PC-9 (cell line): Measurements from ENCODE around the gene MTHFD1. TPM values are rescaled to one million over a fixed set of nuclear protein-coding genes. Genes with fewer than 3 reads are reported as not detected.
"Not testable (repeated sequence)": the region's sequence is repeated elsewhere in the genome, so short reads cannot be mapped to it uniquely, and the experiment has no call there.

Experiments used
- BruUV-seq: library from RNA; stranded (reverse); fragments of 400-500 nt; replicated peaks from 2 replicates; lab custom pipeline; 2021; lab: Mats Ljungman, UMichigan
- CTCF ChIA-PET: fragments of 300-600 bp; sonication (Branson Sonifier 250); formaldehyde crosslinking; loops from one replicate; lab custom pipeline; 2022; ENCODE audit warnings: antibody characterized with exemption; lab: Charles Lee
- POLR2A ChIA-PET: fragments of 300-600 bp; sonication (Branson Sonifier 250); formaldehyde crosslinking; loops from one replicate; lab custom pipeline; 2022; ENCODE audit warnings: antibody characterized with exemption; ENCODE audit not compliant: unreplicated experiment; lab: Charles Lee
- DNase-seq, 2 experiments: peaks; one replicate each; pipeline versions ENCODE4 v3.0.0 to v3.0.0-alpha.2; 2015 to 2022; ENCODE audit warnings: mixed read lengths in 1 of 2
- H2AFZ ChIP-seq: fragments of 200-600 bp; sonication (generic); 2 replicates; pipeline ENCODE4 v1.8.1; 2017; ENCODE audit warnings: antibody characterized with exemption
- H3F3A ChIP-seq: fragments of 200-600 bp; sonication (generic); 2 replicates; pipeline ENCODE4 v1.8.1; 2017; ENCODE audit warnings: antibody characterized with exemption, mild to moderate bottlenecking, low read depth; ENCODE audit not compliant: insufficient read depth
- H3K27ac ChIP-seq: fragments of 200-600 bp; sonication (generic); 2 replicates; pipeline ENCODE4 v1.6.1; 2016; ENCODE audit warnings: mixed run types
- H3K27me3 ChIP-seq: fragments of 200-600 bp; sonication (generic); 2 replicates; pipeline ENCODE4 v1.6.1; 2016; ENCODE audit warnings: low read depth, mixed run types; ENCODE audit not compliant: insufficient read depth
- H3K36me3 ChIP-seq: fragments of 200-600 bp; sonication (generic); 2 replicates; pipeline ENCODE4 v1.6.1; 2016; ENCODE audit warnings: low read depth, mixed run types
- H3K4me1 ChIP-seq: fragments of 200-600 bp; sonication (generic); replicated peaks from 2 replicates; pipeline ENCODE4 v1.6.1; 2016; ENCODE audit warnings: mixed run types; ENCODE audit not compliant: insufficient read depth
- H3K4me2 ChIP-seq: fragments of 200-600 bp; sonication (generic); 2 replicates; pipeline ENCODE4 v1.6.1; 2017; ENCODE audit warnings: mixed run types
- H3K4me3 ChIP-seq: fragments of 200-600 bp; sonication (generic); 2 replicates; pipeline ENCODE4 v1.6.1; 2016; ENCODE audit warnings: mixed run types
- H3K79me2 ChIP-seq: fragments of 200-600 bp; sonication (generic); 2 replicates; pipeline ENCODE4 v1.6.1; 2017; ENCODE audit warnings: low read depth, mixed run types
- H3K9me2 ChIP-seq: fragments of 200-600 bp; sonication (generic); 2 replicates; pipeline ENCODE4 v1.8.1; 2017; ENCODE audit warnings: mild to moderate bottlenecking; ENCODE audit not compliant: insufficient read depth
- H3K9me3 ChIP-seq: fragments of 200-600 bp; sonication (generic); 2 replicates; pipeline ENCODE4 v1.8.1; 2016; ENCODE audit warnings: low read depth; ENCODE audit not compliant: insufficient read depth
- H4K20me1 ChIP-seq: fragments of 200-600 bp; sonication (generic); 2 replicates; pipeline ENCODE4 v1.8.1; 2017; ENCODE audit not compliant: insufficient read depth
- EZH2 ChIP-seq: fragments of 200-600 bp; sonication (generic); IDR thresholded peaks from 2 replicates; pipeline ENCODE4 v1.8.0; 2017; ENCODE audit warnings: antibody characterized with exemption, low read depth
- intact Hi-C: fragments of 100-400 bp; cut with micrococcal nuclease; formaldehyde crosslinking; loops from one replicate; pipeline ENCODE4 v1.10.0; 2022; ENCODE audit not compliant: unreplicated experiment
- total RNA-seq: library from RNA; stranded (reverse); gene quantifications from 2 replicates; pipeline ENCODE4 v1.2.3, GENCODE V29; 2021
- TF ChIP-seq, protein P1 (sequence below): fragments of 200-600 bp; sonication (generic); conservative IDR thresholded peaks from 2 replicates; pipeline ENCODE4 v1.6.1; 2017; ENCODE audit warnings: mixed run types, antibody characterized with exemption, mild to moderate bottlenecking, moderate library complexity

Gene MTHFD1
- total RNA-seq, 1 experiment from 2014 or later, result 161 TPM

DNA sequence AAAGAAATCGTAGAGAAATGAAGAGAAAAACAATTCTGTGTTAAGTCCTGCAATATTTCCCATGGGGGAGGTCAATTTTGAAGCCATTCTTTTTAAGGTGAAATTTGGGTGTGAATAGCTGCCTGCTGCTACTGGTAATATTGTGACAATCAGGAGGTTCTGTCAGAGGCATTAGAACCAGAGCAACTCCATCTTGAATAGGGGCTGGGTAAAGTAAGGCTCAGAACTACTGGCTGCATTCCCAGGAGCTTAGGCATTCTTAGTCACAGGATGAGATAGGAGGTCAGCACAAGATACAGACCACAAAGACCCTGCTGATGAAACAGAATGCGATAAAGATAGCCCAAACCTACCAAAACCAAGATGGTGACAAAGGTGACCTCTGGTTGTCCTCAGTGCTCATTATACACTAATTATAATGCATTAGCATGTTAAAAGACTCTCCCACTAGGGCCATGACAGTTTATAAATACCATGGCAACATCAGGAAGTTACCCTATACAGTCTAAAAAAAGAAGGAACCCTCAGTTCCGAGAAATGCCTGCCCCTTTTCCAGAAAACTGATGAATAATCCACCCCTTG lies 24.8 kb upstream of the MTHFD1 start:
- intact Hi-C loops, result no loop called here
- H3K79me2 ChIP-seq, result no peaks in the 10 kb centered on the region
- TF ChIP-seq, protein P1, sequence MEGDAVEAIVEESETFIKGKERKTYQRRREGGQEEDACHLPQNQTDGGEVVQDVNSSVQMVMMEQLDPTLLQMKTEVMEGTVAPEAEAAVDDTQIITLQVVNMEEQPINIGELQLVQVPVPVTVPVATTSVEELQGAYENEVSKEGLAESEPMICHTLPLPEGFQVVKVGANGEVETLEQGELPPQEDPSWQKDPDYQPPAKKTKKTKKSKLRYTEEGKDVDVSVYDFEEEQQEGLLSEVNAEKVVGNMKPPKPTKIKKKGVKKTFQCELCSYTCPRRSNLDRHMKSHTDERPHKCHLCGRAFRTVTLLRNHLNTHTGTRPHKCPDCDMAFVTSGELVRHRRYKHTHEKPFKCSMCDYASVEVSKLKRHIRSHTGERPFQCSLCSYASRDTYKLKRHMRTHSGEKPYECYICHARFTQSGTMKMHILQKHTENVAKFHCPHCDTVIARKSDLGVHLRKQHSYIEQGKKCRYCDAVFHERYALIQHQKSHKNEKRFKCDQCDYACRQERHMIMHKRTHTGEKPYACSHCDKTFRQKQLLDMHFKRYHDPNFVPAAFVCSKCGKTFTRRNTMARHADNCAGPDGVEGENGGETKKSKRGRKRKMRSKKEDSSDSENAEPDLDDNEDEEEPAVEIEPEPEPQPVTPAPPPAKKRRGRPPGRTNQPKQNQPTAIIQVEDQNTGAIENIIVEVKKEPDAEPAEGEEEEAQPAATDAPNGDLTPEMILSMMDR, result no peak
- peaks cover 6% of the 10 kb centered on the region for H3K4me1 ChIP-seq
- no peak for DNase-seq
- H3K27ac ChIP-seq, result no peak overlapping the region
- POLR2A ChIA-PET, result no interaction called here
- H3K27me3 ChIP-seq, result no peaks in the 10 kb centered on the region
- no peaks in the 10 kb centered on the region for H4K20me1 ChIP-seq
- no peak overlapping the region for H2AFZ ChIP-seq
- no TSS peak for BruUV-seq
- H3K4me2 ChIP-seq, result no peak overlapping the region
- H3K9me2 ChIP-seq, result no peaks in the 10 kb centered on the region
- H3K9me3 ChIP-seq, result no peaks in the 10 kb centered on the region
- CTCF ChIA-PET, result no interaction called here
- peaks cover 3% of the 10 kb centered on the region; the same call in 1 of the 2 replicates for H3F3A ChIP-seq
- H3K36me3 ChIP-seq, result no peaks in the 10 kb centered on the region
- H3K4me3 ChIP-seq, result no peak overlapping the region

- CTCF ChIA-PET, result no interaction called here
- no TSS peak for BruUV-seq
- no peak overlapping the region for H3K4me2 ChIP-seq
- peaks cover 6% of the 10 kb centered on the region for H3K4me1 ChIP-seq
- peaks cover 3% of the 10 kb centered on the region; the same call in 1 of the 2 replicates for H3F3A ChIP-seq
- H4K20me1 ChIP-seq, result no peaks in the 10 kb centered on the region
- H2AFZ ChIP-seq, result no peak overlapping the region
- H3K27me3 ChIP-seq, result no peaks in the 10 kb centered on the region
- no peaks in the 10 kb centered on the region for H3K36me3 ChIP-seq
- H3K9me3 ChIP-seq, result no peaks in the 10 kb centered on the region
- POLR2A ChIA-PET, result interaction anchor here (0.7 kb wide), 1 partner anchor 56 kb away, joined by 3 read pairs; no protein-coding TSS in a partner anchor
- DNase-seq, result no peak
- no peak overlapping the region for H3K27ac ChIP-seq
- no peak overlapping the region for H3K4me3 ChIP-seq
- intact Hi-C loops, result no loop called here
- no peak for TF ChIP-seq EZH2
- TF ChIP-seq, protein P1, result no peak
- H3K9me2 ChIP-seq, result no peaks in the 10 kb centered on the region
- H3K79me2 ChIP-seq, result no peaks in the 10 kb centered on the region
Measured at GRCh38 chr14:64364907-64365306, 23.2 kb upstream of the MTHFD1 start.

GRCh38 chr14:64365358-64365889 lies 22.7 kb upstream of the MTHFD1 start:
- CTCF ChIA-PET, result interaction anchor here (0.6 kb wide), 2 partner anchors 175 to 386 kb away, joined by 3 to 6 read pairs; no protein-coding TSS in a partner anchor
- not testable (repeated sequence) for H3K27me3 ChIP-seq

More at GRCh38 chr14:64365358-64365889, 22.7 kb upstream of the MTHFD1 start:
- H3K9me3 ChIP-seq, intact Hi-C loops, BruUV-seq, H4K20me1 ChIP-seq, H3K27ac ChIP-seq, H3K9me2 ChIP-seq, H3F3A ChIP-seq, H3K4me3 ChIP-seq, DNase-seq, H2AFZ ChIP-seq, H3K79me2 ChIP-seq, H3K4me1 ChIP-seq, H3K36me3 ChIP-seq, H3K4me2 ChIP-seq: not testable (repeated sequence)
- POLR2A ChIA-PET, result interaction anchor here (0.6 kb wide), 2 partner anchors 577 to 592 kb away, joined by 14 to 19 read pairs; no protein-coding TSS in a partner anchor
